Measurements from ENCODE around the gene CFAP73.
"Not testable (repeated sequence)": the region's sequence is repeated elsewhere in the genome, so short reads cannot be mapped to it uniquely, and the experiment has no call there.

The CFAP73 gene

DNA sequence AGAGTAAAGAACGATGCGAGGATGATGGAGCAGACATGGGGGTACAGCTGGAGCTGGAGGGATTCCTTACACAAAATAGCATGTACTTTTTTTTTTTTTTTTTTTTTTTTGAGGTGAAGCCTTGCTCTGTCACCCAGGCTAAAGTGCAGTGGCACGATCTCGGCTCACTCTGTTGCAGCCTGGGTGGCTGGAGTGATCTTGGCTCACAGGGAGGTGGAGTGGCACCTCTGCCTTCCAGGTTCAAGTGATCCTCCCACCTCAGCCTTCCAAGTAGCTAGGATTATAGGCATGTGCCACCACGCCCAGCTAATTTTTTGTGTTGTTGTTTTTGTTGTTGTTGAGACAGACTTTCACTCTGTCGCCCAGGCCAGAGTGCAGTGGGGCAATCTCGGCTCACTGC, 8.8 kb upstream of the CFAP73 start:
- H2AK5ac ChIP-seq (ENCODE audit: low read length): no peak overlapping the region
- no peak overlapping the region for H3K9ac ChIP-seq (ENCODE audit: low read length)
- H4K5ac ChIP-seq (ENCODE audit: low read length): no peak overlapping the region
- no peak overlapping the region for H4K8ac ChIP-seq (ENCODE audit: low read depth, low read length)
- no peak overlapping the region for H2BK5ac ChIP-seq (ENCODE audit: low read length)
- no peaks in the 10 kb centered on the region for H3K79me2 ChIP-seq (ENCODE audit: control insufficient read depth, insufficient read depth, low read length)
- H2BK15ac ChIP-seq (replicated peaks; ENCODE audit: low read depth): no peak overlapping the region
- H3K4me2 ChIP-seq (ENCODE audit: low read length): no peak overlapping the region
- no peak overlapping the region for H3K56ac ChIP-seq (ENCODE audit: low read length)
- no peaks in the 10 kb centered on the region for H3K36me3 ChIP-seq (ENCODE audit: control insufficient read depth, insufficient read depth, low read length)
- no peak overlapping the region for H3K27ac ChIP-seq (ENCODE audit: low read depth, low read length)
- no peak overlapping the region for H2BK120ac ChIP-seq (ENCODE audit: low read depth, low read length)
- H3K4me1 ChIP-seq (ENCODE audit: control insufficient read depth, low read depth, low read length): peaks cover 6% of the 10 kb centered on the region
- no CpG with 5 or more reads among the region's 7 CpGs for WGBS (ENCODE audit: extremely low coverage, insufficient coverage, low lambda C conversion rate)
- H3K79me1 ChIP-seq (ENCODE audit: low read length): no peaks in the 10 kb centered on the region
- DNase-seq: no peak
- no peak overlapping the region for H3K4me3 ChIP-seq (ENCODE audit: low read length)
- H3K23ac ChIP-seq (ENCODE audit: low read length): no peak overlapping the region
- no peak overlapping the region for H3K4ac ChIP-seq (ENCODE audit: low read depth, low read length)
- H3K18ac ChIP-seq (ENCODE audit: low read length): no peak overlapping the region
- H3K27me3 ChIP-seq (ENCODE audit: insufficient read depth, low read length, poor library complexity): no peaks in the 10 kb centered on the region

GRCh38 chr12:113141716-113142115, 7.8 kb upstream of the CFAP73 start:
- not testable (repeated sequence) for H3K23ac ChIP-seq (ENCODE audit: low read length); H3K36me3 ChIP-seq (ENCODE audit: control insufficient read depth, insufficient read depth, low read length); H3K27ac ChIP-seq (ENCODE audit: low read depth, low read length); H3K4me3 ChIP-seq (ENCODE audit: low read length); H3K4me2 ChIP-seq (ENCODE audit: low read length); DNase-seq; H3K56ac ChIP-seq (ENCODE audit: low read length); H3K4ac ChIP-seq (ENCODE audit: low read depth, low read length); H3K4me1 ChIP-seq (ENCODE audit: control insufficient read depth, low read depth, low read length); H3K79me2 ChIP-seq (ENCODE audit: control insufficient read depth, insufficient read depth, low read length); H3K79me1 ChIP-seq (ENCODE audit: low read length); H3K27me3 ChIP-seq (ENCODE audit: insufficient read depth, low read length, poor library complexity); H3K18ac ChIP-seq (ENCODE audit: low read length); H4K5ac ChIP-seq (ENCODE audit: low read length); H2BK15ac ChIP-seq (replicated peaks; ENCODE audit: low read depth); H2BK5ac ChIP-seq (ENCODE audit: low read length); H4K8ac ChIP-seq (ENCODE audit: low read depth, low read length); H3K9ac ChIP-seq (ENCODE audit: low read length); H2AK5ac ChIP-seq (ENCODE audit: low read length); H2BK120ac ChIP-seq (ENCODE audit: low read depth, low read length)
- no CpG with 5 or more reads among the region's 3 CpGs for WGBS (ENCODE audit: extremely low coverage, insufficient coverage, low lambda C conversion rate)

GRCh38 chr12:113142173-113142885, 7.2 kb upstream of the CFAP73 start:
- Histone ChIP-seq H4K5ac (ENCODE audit: low read length) (no peak overlapping the region), H3K79me2 (ENCODE audit: control insufficient read depth, insufficient read depth, low read length) (no peaks in the 10 kb centered on the region), H3K4me2 (ENCODE audit: low read length) (no peak overlapping the region), H3K18ac (ENCODE audit: low read length) (no peak overlapping the region), H2BK120ac (ENCODE audit: low read depth, low read length) (no peak overlapping the region), H3K9ac (ENCODE audit: low read length) (no peak overlapping the region), H2AK5ac (ENCODE audit: low read length) (no peak overlapping the region), H4K8ac (ENCODE audit: low read depth, low read length) (no peak overlapping the region), H3K56ac (ENCODE audit: low read length) (no peak overlapping the region), H3K27ac (ENCODE audit: low read depth, low read length) (no peak overlapping the region), H3K4me1 (ENCODE audit: control insufficient read depth, low read depth, low read length) (no peaks in the 10 kb centered on the region), H3K27me3 (ENCODE audit: insufficient read depth, low read length, poor library complexity) (no peaks in the 10 kb centered on the region), H3K23ac (ENCODE audit: low read length) (no peak overlapping the region), H3K36me3 (ENCODE audit: control insufficient read depth, insufficient read depth, low read length) (no peaks in the 10 kb centered on the region), H3K4me3 (ENCODE audit: low read length) (no peak overlapping the region), H2BK5ac (ENCODE audit: low read length) (no peak overlapping the region), H3K79me1 (ENCODE audit: low read length) (no peaks in the 10 kb centered on the region), H2BK15ac (replicated peaks; ENCODE audit: low read depth) (no peak overlapping the region), H3K4ac (ENCODE audit: low read depth, low read length) (no peak overlapping the region)
- no peak for DNase-seq
- no CpG with 5 or more reads among the region's 17 CpGs for WGBS (ENCODE audit: extremely low coverage, insufficient coverage, low lambda C conversion rate)

- Histone ChIP-seq H3K36me3 (ENCODE audit: control insufficient read depth, insufficient read depth, low read length) (no peaks in the 10 kb centered on the region), H3K18ac (ENCODE audit: low read length) (no peak overlapping the region), H2BK120ac (ENCODE audit: low read depth, low read length) (no peak overlapping the region), H3K4me1 (ENCODE audit: control insufficient read depth, low read depth, low read length) (no peaks in the 10 kb centered on the region), H3K56ac (ENCODE audit: low read length) (no peak overlapping the region), H3K79me2 (ENCODE audit: control insufficient read depth, insufficient read depth, low read length) (no peaks in the 10 kb centered on the region), H2AK5ac (ENCODE audit: low read length) (no peak overlapping the region), H3K4me2 (ENCODE audit: low read length) (no peak overlapping the region), H3K23ac (ENCODE audit: low read length) (no peak overlapping the region), H3K27me3 (ENCODE audit: insufficient read depth, low read length, poor library complexity) (no peaks in the 10 kb centered on the region), H4K5ac (ENCODE audit: low read length) (no peak overlapping the region), H3K4ac (ENCODE audit: low read depth, low read length) (no peak overlapping the region), H2BK15ac (replicated peaks; ENCODE audit: low read depth) (no peak overlapping the region), H3K4me3 (ENCODE audit: low read length) (no peak overlapping the region), H3K79me1 (ENCODE audit: low read length) (no peaks in the 10 kb centered on the region), H3K9ac (ENCODE audit: low read length) (no peak overlapping the region), H4K8ac (ENCODE audit: low read depth, low read length) (no peak overlapping the region), H2BK5ac (ENCODE audit: low read length) (no peak overlapping the region), H3K27ac (ENCODE audit: low read depth, low read length) (no peak overlapping the region)
- whole genome bisulfite sequencing (ENCODE audit: extremely low coverage, insufficient coverage, low lambda C conversion rate): no CpG with 5 or more reads among the region's 5 CpGs
- DNase-seq: no peak
Observed at GRCh38 chr12:113142886-113143332, 6.6 kb upstream of the CFAP73 start.

DNA sequence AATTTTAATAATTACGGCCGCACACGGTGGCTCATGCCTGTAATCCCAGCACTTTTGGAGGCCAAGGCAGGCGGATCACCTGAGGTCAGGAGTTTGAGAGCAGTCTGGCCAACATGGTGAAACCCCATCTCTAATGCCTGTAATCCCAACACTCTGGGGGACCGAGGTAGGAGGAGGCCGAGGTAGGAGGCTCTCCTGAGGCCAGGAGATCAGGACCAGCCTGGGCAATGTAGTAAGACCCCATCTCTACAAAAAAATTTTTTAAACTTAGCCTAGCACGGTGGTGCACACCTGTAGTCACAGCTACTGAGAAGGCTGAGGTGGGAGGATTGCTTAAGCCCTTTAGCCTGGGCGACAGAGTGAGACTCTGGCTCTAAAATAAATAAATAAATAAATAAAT, 5.6 kb upstream of the CFAP73 start:
- no peak overlapping the region for H3K4ac ChIP-seq (ENCODE audit: low read depth, low read length)
- DNase-seq: no peak
- H3K36me3 ChIP-seq (ENCODE audit: control insufficient read depth, insufficient read depth, low read length): no peaks in the 10 kb centered on the region
- H3K56ac ChIP-seq (ENCODE audit: low read length): no peak overlapping the region
- no peak overlapping the region for H3K4me2 ChIP-seq (ENCODE audit: low read length)
- H3K4me3 ChIP-seq (ENCODE audit: low read length): no peak overlapping the region
- H3K27me3 ChIP-seq (ENCODE audit: insufficient read depth, low read length, poor library complexity): no peaks in the 10 kb centered on the region
- H2BK15ac ChIP-seq (replicated peaks; ENCODE audit: low read depth): no peak overlapping the region
- no peak overlapping the region for H3K23ac ChIP-seq (ENCODE audit: low read length)
- WGBS (ENCODE audit: extremely low coverage, insufficient coverage, low lambda C conversion rate): no CpG with 5 or more reads among the region's 8 CpGs
- H3K4me1 ChIP-seq (ENCODE audit: control insufficient read depth, low read depth, low read length): no peaks in the 10 kb centered on the region
- H3K79me2 ChIP-seq (ENCODE audit: control insufficient read depth, insufficient read depth, low read length): no peaks in the 10 kb centered on the region
- H2BK120ac ChIP-seq (ENCODE audit: low read depth, low read length): no peak overlapping the region
- no peak overlapping the region for H3K18ac ChIP-seq (ENCODE audit: low read length)
- H3K9ac ChIP-seq (ENCODE audit: low read length): no peak overlapping the region
- no peak overlapping the region for H4K5ac ChIP-seq (ENCODE audit: low read length)
- no peak overlapping the region for H3K27ac ChIP-seq (ENCODE audit: low read depth, low read length)
- no peak overlapping the region for H2BK5ac ChIP-seq (ENCODE audit: low read length)
- H4K8ac ChIP-seq (ENCODE audit: low read depth, low read length): no peak overlapping the region
- H2AK5ac ChIP-seq (ENCODE audit: low read length): no peak overlapping the region
- H3K79me1 ChIP-seq (ENCODE audit: low read length): no peaks in the 10 kb centered on the region

GRCh38 chr12:113144806-113145205, 4.7 kb upstream of the CFAP73 start:
- Histone ChIP-seq H3K79me1 (ENCODE audit: low read length) (no peaks in the 10 kb centered on the region), H3K18ac (ENCODE audit: low read length) (no peak overlapping the region), H3K4ac (ENCODE audit: low read depth, low read length) (no peak overlapping the region), H2BK120ac (ENCODE audit: low read depth, low read length) (no peak overlapping the region), H2BK5ac (ENCODE audit: low read length) (no peak overlapping the region), H3K79me2 (ENCODE audit: control insufficient read depth, insufficient read depth, low read length) (no peaks in the 10 kb centered on the region), H2BK15ac (replicated peaks; ENCODE audit: low read depth) (no peak overlapping the region), H3K9ac (ENCODE audit: low read length) (no peak overlapping the region), H4K5ac (ENCODE audit: low read length) (no peak overlapping the region), H3K23ac (ENCODE audit: low read length) (no peak overlapping the region), H3K4me1 (ENCODE audit: control insufficient read depth, low read depth, low read length) (peaks cover 2% of the 10 kb centered on the region), H3K56ac (ENCODE audit: low read length) (no peak overlapping the region), H3K36me3 (ENCODE audit: control insufficient read depth, insufficient read depth, low read length) (no peaks in the 10 kb centered on the region), H2AK5ac (ENCODE audit: low read length) (no peak overlapping the region), H3K27ac (ENCODE audit: low read depth, low read length) (no peak overlapping the region), H3K4me3 (ENCODE audit: low read length) (no peak overlapping the region), H3K27me3 (ENCODE audit: insufficient read depth, low read length, poor library complexity) (no peaks in the 10 kb centered on the region), H4K8ac (ENCODE audit: low read depth, low read length) (no peak overlapping the region), H3K4me2 (ENCODE audit: low read length) (no peak overlapping the region)
- no CpG with 5 or more reads among the region's 5 CpGs for WGBS (ENCODE audit: extremely low coverage, insufficient coverage, low lambda C conversion rate)
- no peak for DNase-seq

Data from mesendoderm (in vitro differentiated cells).